ENCODE measurements around the gene ZFYVE19.

ZFYVE19 gene, protein sequence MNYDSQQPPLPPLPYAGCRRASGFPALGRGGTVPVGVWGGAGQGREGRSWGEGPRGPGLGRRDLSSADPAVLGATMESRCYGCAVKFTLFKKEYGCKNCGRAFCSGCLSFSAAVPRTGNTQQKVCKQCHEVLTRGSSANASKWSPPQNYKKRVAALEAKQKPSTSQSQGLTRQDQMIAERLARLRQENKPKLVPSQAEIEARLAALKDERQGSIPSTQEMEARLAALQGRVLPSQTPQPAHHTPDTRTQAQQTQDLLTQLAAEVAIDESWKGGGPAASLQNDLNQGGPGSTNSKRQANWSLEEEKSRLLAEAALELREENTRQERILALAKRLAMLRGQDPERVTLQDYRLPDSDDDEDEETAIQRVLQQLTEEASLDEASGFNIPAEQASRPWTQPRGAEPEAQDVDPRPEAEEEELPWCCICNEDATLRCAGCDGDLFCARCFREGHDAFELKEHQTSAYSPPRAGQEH

DNA sequence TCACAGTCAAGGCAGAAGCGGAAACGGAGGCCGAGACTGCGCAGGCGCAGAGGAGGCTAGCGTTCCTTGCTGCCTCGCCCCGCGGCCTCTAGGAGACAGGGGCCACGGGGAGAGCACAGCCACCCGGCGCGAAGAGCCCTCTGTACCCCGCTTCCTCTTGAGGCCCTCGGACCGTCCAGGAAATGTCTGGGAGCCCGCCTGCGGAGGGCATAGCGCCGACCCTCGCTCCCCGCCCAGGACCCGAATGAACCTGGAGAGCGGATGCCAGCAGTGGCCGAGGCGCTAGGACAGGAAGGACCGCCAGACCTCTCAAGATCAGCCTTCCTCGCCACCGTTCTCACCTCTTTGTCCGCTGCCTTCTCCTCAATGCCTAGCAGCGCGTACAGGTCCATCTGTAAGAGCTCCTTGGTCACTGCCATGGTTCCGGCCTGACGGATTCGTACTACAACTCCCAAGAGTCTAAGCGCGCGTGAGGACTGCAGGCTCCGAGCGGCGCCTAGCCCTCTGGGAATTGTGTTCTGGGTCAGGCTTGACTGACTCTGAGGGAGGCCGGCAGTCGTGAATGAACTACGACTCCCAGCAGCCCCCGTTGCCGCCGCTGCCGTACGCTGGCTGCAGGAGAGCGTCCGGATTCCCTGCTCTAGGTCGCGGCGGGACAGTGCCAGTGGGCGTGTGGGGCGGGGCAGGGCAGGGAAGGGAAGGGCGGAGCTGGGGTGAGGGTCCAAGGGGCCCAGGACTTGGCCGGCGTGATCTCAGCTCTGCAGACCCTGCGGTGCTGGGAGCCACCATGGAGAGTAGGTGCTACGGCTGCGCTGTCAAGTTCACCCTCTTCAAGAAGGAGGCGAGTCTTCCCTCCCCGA, at the start of gene ZFYVE19, which contains the start of gene DNAJC17:
ZFYVE19 (plus strand) TSS at position 62 of the 860 bp plus-strand sequence; CDS start at position 563, 501 bp downstream.
DNAJC17 (minus strand) TSS at position 446 of the 860 bp plus-strand sequence; CDS start at position 419, 27 bp downstream.
- peak; percentile 96 for DNase-seq (ENCODE audit: low read depth, low spot score)

DNA sequence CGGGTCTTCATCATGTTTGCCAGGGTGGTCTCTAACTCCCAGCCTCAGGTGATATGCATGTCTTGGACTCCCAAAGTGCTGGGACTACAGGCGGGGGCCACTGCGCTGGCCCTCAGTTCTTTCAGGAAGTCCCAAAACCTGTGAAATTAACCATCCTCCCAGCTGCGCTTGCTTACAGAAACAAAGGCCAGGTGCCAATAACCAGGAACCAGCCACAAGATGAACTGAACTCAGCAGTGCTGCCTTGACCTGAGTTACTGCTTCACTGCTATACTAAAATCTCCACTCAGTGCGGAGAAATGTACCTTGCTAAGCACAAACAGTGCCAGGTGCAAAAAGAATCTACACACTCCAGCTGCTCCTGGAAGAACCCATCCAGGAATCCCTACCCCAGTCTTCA, 46.9 kb upstream of the ZFYVE19 start:
- DNase-seq (ENCODE audit: low read depth, low spot score), result no peak

DNA sequence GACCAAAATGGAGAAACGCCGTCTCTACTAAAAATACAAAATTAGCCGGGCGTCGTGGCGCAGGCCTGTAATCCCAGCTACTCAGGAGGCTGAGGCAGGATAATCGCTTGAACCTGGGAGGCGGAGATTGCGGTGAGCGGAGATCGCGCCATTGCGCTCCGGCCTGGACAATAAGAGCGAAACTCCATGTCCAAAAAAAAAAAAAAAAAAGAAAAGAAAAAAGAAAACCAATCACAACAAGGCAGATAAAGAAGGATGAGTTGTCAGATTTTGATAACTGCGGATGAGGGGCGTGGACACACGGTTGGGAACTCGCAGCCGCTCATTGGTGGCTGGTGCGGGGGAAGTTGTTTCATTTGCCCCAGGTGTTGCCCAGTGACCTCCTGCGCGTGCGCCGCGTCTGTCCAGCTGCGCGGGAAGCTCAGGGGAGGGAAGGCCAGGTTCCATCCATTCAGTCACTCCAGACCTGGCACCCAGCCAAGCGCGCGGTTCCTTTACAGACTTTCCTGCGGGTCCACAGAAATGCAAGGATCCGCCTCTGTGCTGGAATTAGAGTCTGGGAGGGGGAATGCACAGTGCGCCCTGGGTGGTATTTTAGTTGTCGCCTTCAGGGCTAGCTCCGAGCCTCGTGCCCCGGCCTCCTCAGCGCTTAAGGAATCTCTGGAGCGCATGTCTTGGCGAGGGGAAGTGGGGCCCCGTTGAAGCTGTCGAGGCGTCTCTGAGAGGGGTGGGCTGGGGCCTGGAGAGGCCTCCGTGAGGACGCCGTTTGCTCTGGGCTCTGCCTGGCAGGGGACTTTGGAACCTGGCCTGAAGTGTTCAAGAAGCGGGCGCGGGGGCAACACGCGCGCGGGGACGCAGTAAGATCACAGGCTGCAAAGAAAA, 43.7 kb upstream of the ZFYVE19 start:
- no peak for DNase-seq (ENCODE audit: low read depth, low spot score)

DNA sequence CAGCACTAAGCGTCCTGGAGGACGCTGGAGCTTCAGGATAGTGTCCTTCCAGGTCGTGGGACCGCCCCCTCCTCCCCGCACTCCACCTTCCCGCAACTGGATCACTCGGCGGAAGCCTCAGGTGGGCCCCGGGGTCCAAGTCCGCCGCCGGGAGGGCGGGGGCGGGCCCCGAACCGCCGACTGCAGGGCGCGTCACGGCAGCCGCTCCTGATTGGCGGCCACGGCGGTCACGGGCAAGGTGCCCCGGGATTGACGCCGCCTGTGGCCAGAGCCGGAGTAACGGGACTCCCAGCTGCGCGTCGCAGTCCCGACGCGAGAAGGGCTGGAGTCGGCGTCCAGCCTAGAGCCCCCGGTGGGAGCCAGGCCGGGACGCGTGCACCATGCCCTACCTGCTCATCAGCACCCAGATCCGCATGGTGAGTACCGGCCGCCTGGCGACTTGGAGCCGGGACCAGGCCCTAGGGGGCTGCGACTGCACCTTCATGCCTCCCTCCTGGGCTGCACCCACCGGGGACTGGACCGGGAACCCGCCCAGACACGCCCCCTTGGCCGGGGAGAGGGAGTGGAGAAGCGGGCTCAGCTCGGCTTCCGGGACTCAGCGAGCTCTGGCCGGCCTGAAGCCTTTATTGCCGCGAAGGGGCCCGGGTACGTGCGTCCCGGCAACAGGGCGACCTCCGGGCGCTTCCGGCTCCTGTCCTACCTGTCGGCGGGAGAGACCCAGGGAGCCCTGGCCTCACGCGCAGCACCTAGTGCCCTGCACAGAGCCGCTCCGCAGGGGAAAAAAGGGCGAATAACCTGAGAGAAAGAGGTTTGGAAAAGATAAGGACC, 42.9 kb upstream of the ZFYVE19 start, which contains the start of gene GCHFR:
GCHFR (plus strand) TSS at position 268 of the 828 bp plus-strand sequence; CDS start at position 381, 113 bp downstream.
- DNase-seq (ENCODE audit: low read depth, low spot score), result no peak

DNA sequence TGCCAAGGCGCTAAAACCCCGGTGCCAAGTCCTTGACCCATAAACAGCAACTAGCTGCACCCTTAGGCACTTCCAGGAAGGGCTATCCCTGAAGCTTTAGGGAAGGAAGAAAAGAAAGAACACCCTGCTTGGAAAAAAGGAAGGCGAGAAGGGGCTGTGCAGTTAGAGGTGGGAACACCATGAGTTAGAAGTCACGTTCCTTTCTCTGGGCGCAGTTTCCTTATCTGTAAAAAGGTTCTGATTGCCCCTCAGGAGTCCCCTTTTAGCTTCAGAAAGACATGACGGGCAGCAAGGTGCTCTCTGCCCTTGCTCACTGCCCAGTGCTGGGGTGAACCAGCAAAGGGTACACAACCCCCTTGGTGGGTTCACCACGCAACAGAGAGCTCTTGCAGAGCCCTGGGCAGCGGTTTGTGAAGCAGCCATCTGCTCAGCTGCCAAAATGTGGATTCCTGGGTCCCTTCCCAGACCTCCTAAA, 42.2 kb upstream of the ZFYVE19 start:
- no peak for DNase-seq (ENCODE audit: low read depth, low spot score)

DNA sequence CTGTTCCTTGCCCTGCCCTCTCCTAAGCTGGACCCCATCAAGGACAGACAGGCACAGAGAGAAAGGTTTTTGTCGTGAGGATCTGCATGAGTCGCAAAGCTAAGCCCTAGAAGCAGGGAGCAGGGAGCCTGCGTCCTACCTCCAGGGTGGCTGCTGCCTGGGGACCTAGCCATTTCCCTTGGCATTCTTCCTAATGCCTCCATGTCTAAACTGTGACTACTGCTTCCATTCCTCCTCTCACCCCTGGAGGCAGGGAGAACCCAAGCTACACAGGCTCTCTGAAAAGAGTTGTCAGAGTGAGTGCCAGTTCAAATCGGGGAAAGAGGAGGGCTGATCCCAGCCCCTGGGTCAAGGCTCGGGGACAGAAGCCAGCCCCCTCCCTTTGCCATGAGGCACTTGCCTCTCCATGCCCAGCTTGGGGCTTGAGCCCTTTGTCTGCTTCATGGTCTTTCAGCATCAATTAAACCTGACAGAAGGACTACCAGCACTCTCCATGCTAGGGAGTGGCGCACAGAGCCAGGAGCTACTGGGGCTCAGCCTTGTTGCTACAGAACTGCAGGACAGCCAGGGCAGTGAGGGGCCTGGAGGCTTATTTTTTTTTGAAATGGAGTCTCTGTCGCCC, 40.6 kb upstream of the ZFYVE19 start:
- DNase-seq (ENCODE audit: low read depth, low spot score), result no peak

DNA sequence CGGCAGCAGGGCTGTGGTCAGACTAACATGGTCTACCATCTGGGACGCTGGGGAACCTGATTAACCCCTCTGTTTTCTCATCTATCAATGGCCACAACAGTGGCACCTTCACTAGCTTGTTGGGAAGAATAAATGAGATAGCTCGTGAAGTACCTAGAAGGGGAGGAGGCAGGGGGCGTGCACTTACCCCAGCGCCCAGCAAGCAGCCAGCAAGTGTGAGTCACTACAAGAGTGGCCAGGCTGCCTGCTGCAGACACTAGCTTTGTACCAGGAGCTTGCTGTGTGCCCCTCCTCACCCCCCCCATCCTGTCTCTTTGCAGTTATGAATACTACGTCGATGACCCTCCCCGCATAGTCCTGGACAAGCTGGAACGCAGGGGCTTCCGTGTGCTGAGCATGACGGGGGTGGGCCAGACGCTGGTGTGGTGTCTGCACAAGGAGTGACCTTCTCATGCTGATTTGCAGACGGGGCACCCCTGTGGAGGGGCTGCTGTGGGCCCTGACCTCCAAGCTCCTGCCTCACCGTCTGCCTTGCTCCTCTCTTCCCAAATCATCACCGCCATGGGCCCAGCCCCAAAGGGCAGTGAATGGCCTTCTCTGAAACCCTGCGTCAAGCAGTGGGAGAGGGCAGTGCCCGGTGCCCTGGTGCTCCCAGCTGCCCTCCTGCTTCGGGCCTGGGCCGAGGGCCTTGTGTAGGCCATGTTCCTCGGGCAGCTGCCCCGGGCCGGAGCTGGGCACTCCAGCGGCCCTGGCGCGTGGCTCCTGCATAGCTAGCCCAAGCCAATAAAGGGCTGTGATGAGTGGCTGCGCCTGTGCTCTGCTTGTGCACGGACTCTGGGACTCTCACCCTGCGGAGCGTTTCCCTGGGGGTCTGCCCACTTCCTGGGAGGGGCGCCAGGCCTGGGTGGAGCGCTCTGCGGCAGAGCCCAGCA, 39.7 kb upstream of the ZFYVE19 start:
- DNase-seq (ENCODE audit: low read depth, low spot score), result no peak

DNA sequence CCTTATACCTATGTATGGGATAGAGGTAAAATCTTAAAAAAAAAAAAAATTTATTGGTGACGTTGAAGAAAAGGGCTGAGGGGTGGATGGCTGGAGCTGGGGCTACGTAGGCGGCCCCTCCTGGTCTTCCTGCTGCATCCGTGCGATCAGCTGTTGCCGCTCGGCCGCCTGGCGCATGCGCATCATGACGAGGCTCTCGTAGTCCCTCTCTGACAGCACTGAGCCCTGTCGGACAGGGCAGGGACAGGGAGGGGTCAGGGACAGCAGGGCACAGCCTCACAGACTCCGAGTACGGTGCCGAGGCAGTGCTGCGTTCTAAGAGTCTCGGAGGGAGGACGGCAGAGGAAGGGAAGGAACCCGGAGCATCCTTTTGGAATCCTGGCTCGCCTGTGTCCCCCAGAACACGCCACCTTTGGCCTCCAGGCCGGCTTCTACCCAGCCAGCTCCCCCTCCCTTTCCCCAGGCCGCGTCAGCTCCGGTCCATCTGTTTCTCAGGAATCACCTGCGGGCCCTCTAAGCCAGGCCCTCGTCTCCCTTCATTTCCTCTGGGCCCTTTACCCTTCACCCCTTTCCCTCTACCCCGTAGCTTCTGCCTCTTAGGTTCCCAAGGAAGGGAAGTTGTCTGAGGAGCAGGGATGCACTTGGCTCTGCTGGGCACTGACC, 38.9 kb upstream of the ZFYVE19 start:
- no peak for DNase-seq (ENCODE audit: low read depth, low spot score)

DNA sequence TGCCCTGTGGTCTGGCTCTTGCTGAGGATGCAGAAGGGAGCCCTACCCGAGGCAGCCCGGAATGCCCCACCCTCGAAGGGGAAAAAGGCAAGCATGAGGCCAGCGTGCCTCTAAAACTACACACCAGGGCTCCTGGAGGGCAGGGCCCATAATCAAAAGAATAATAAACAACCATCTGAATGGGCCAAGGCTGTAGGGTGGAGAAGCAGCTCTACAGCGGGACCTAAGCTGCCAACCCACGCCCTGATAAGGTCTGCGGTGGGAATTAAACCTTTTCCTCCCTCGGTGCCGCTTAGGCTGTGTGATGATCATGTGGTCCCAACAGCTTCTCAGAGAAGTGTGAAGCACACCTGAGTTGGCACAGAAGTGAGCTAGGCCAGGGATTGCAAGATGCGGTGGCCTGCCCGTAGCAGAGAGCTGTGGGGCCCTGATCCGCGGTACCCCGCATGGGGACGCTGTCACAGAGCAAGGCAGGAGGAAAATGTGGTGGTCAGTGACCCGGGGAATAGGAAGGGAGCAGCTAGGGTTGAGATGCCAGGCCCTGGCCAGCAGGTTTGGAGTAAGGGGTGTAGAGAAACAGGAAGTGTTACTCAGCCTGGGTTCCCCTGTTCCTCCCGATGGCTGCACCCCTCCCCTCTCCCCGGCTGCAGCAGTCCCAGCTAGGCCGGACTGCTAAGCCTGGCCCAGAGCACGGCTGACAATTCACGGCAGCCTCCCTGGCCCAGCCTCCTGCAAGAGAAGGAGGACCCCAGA, 38.2 kb upstream of the ZFYVE19 start:
- DNase-seq (ENCODE audit: low read depth, low spot score), result no peak

DNA sequence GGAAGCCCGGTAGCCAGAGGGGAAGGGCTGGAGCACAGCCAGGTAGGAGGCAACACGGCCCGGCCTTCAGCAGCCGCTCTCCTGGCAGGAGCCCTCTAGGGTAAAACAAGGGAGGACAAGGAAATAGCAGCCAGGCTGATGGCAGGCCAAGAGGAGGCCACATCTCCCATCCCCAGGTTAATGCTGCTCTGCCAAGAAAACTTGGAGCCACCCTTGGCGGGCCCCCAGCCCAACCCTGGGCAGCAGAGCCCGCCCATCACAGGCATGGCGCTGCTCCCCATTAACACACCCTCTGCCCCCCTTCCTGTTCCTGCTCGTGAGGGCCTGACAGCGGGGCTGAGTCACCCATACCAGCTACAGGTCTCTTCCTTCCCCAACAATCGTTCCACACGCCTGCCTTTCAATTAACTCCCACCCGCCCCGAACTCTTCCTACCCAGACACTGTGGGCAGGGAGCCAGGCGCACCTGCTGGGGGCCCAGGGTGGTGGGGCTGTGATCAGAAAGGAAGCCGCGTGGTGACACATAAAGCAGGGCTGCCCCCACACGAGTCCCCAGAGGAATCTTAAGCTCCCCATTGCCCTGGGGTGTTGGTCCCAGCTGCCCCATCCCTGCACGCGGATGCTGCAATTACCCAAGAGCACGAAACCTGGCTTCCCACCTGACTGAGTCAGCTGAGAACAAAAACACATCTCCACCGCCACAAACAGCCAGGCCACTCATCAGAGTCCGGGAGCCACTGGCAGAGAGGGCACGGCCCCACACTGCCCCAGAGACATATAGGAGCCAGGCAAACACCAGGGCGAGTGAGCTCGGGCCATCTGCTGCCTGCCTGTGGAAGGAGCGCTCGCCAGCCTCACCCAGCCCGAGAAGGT, 37.4 kb upstream of the ZFYVE19 start, which contains the start of gene C15orf62:
C15orf62 (plus strand) TSS at position 707 of the 873 bp plus-strand sequence. CDS start 516 bp downstream, outside the sequence.
- no peak for DNase-seq (ENCODE audit: low read depth, low spot score)

DNA sequence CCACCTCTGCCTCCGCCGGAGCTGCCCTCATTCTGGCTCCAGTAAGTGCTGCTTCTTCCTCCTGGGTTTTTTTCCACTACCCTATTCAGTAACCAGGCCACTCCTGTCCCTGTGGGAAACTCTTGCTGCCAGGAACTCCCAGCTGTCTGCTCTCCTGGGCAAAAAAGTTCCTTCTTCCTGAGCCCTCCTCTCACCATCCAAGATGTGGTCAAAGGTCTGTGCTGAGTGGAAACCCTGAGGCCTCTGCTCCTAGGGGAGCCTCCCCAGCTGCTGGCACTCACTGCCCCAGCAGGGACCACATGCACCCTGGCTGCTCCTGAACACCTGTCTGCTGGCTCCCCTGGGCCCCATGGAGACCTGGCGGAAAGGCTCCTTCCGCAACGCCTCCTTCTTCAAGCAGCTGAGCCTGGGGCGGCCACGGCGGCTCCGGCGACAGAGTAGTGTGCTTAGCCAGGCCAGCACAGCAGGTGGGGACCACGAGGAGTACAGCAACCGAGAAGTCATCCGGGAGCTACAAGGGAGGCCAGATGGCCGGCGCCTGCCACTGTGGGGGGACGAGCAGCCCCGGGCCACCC, 36.7 kb upstream of the ZFYVE19 start:
- DNase-seq (ENCODE audit: low read depth, low spot score), result no peak

DNA sequence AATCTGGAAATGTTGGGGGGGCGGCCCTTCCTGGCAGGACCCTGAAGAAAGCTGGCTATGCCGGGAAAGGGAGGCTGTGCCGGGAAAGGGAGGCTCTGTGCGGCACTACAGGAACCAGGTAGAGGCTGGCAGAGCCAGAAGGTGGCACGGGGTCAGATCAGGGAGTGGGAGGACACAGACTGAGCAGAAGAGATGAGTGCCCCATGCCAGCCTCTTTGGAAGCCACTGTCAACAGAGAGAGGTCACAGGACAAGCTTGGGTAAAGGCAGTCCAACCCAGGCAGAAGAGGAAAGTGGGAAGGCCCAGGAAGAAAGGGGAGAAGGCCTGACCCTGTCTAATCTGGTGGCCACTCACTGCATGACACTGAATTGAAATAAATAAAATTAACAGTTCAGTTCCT, 35.6 kb upstream of the ZFYVE19 start:
- no peak for DNase-seq (ENCODE audit: low read depth, low spot score)

DNA sequence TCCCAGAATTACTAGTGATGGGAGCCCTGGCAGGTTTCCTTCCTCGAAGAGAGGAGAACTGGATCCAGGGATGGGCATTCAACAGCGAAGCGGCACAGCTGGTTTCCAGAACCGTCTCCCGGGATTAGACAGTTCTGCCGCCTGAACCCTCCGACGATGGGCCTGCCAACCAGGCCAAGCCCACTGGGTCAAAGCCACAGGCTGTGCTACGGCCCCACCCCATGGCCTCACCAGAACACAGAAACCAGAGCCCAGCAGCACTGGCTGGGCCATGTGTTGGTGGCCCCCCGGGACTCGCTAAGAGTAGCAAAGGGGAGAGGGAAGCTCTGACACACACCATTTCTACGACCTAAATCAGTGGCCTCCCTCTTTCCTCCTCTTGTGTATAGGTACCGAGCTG, 34.9 kb upstream of the ZFYVE19 start:
- DNase-seq (ENCODE audit: low read depth, low spot score), result no peak

DNA sequence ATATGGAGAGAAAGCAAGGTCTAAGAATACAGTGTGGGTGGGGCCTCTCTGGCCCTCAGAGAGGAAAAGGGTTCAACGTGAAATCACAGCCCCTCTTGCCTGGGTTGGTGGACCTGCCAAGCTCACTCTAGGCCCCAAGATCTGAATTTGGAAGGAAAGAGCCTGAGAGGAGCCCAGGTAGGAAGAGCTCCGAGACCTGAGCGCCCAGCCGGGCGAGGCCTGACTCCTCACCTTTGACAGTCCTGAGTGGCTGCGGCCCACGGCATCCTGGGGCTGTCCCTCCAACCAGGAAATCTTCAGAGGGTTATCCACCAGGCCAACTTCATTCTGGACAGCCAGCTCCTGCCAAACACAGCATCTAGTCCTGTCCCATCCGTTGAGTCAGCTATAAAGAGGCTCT, 33.4 kb upstream of the ZFYVE19 start:
- no peak for DNase-seq (ENCODE audit: low read depth, low spot score)

DNA sequence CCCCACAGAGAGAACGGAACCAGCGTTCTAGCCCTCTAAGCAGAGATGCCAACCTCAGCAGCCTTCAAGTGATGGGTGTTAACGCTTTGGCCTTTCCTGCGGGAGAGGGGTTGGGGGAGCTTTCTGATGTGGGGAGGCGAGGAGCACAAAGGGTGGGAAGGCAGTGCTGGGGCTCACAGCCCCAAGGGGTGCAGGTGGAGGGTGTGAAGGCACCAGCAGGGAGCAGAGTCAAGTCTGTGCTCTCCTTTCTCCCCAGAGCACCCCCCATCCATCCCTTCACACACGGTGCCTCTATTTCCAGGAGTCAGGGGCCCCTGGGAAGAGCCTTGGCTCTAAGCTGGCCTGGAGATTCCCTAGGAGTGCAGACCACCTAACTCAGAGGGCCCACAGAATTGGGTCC, 33.0 kb upstream of the ZFYVE19 start:
- no peak for DNase-seq (ENCODE audit: low read depth, low spot score)

DNA sequence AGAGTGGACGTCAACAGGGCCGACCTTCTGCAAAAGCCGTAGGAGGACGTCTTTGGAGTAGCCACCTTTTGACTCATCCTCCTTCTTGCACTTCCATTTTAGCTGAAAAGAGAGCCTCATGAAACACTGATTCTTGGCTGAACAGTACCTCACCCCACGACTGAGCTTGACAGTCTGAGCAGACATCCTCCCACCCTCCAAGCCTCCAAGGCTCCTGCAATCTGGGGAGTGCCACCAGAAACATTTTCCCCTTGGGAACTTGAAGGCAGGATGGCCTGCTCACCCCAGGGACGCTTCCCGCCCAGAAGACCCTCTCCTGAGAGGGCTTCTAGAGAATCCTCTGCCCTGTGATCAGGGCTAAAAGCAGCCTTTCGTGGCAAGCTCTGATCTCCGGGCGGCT, 31.9 kb upstream of the ZFYVE19 start:
- no peak for DNase-seq (ENCODE audit: low read depth, low spot score)

All from iPS DF 19.7 (cell line).